Neuron (in vitro differentiated cells): Measurements from ENCODE around the gene EXD3.

Source experiments
- H2AFZ ChIP-seq: one replicate; pipeline ENCODE4 v1.6.1; 2013; ENCODE audit warnings: low read depth, mild to moderate bottlenecking, inconsistent platforms, low read length, moderate library complexity
- H3K27me3 ChIP-seq: one replicate; pipeline ENCODE4 v1.6.1; 2013; ENCODE audit warnings: low read length; ENCODE audit not compliant: insufficient read depth
- H3K36me3 ChIP-seq: one replicate; pipeline ENCODE4 v1.6.1; 2013; ENCODE audit warnings: low read length; ENCODE audit not compliant: insufficient read depth
- H3K4me1 ChIP-seq: one replicate; pipeline ENCODE4 v1.6.1; 2013; ENCODE audit warnings: low read length; ENCODE audit not compliant: insufficient read depth
- H3K4me3 ChIP-seq: 2 replicates; pipeline ENCODE4 v1.5.1; 2013; ENCODE audit warnings: mild to moderate bottlenecking, low read length, moderate library complexity
- H3K9me3 ChIP-seq: one replicate; pipeline ENCODE4 v1.6.1; 2013; ENCODE audit warnings: low read length

EXD3 gene

DNA sequence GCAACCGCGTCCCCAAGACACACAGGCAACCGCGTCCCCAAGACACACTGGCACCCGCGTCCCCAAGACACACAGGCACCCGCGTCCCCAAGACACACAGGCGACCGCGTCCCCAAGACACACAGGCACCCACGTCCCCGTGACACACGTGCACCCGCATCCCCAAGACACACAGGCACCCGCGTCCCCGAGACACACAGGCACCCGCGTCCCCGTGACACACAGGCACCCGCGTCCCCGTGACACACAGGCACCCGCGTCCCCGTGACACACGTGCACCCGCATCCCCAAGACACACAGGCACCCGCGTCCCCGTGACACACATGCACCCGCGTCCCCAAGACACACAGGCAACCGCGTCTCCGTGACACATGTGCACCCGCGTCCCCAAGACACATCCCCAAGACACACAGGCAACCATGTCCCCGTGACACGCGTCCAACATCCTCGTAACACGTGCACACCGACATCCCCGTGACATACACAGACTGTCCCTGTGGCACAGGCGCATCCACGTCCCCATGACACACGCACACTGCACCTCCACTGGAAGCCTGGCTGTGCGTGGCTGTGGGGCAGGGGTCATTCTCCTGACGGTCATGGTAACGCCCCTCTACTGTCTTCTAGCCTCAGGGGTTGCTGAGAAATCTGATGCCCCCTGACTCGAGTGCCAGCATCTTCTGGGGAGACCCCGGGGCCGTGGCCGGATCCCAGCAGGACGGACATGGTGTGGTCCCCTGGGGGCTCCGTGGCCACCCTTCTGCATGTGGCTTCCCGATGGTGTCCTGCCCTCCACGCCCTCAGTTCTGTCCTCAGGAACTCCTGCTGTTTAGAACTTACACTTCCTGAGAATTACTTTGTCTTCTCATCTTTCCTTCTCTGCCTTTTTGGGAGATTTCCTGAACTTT lies 24.1 kb downstream of the EXD3 start:
- H3K9me3 ChIP-seq, result peaks cover 8% of the 10 kb centered on the region
- H3K27me3 ChIP-seq, result no peaks in the 10 kb centered on the region
- H2AFZ ChIP-seq, result no peak overlapping the region
- peaks cover 2% of the 10 kb centered on the region for H3K36me3 ChIP-seq
- H3K4me1 ChIP-seq, result peaks cover 4% of the 10 kb centered on the region
- H3K4me3 ChIP-seq, result no peak overlapping the region

DNA sequence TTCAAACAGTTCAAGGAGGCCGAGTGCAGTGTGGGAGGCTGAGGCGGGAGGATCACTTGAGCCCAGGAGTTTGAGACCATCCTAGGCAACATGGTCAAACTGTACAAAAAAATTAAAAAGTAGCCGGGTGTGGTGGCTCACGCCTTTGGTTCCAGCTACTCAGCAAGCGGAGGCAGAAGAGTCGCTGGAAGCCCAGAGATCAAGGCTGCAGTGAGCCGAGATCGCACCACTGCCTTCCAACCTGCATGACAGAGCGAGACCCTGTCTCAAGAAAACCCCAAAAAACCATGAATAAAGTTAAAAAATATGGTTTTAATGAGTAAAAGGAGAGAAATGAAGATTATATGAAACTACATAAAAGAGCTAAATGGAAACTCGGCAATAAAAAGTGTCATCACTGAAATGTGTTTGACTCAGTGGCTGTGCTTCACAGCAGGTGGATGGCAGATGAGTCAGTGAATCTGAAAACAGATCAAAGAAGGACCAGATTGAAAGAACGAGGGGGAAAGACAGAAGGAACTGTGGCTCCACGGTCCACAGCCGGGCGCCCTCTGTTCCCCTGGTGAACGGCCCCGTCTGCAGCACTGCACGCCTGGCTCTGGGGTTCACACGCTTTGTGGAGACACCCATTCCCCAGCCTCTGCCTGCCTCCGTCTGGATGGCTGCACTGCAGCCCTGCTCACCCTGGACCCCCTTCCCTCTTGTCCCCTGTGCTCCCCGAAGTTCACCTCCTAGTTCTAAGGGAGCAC lies 25.1 kb downstream of the EXD3 start:
- Histone ChIP-seq H3K36me3 (peaks cover 2% of the 10 kb centered on the region), H3K4me1 (peaks cover 4% of the 10 kb centered on the region), H2AFZ (no peak overlapping the region), H3K4me3 (no peak overlapping the region), H3K9me3 (peaks cover 8% of the 10 kb centered on the region), H3K27me3 (no peaks in the 10 kb centered on the region)

DNA sequence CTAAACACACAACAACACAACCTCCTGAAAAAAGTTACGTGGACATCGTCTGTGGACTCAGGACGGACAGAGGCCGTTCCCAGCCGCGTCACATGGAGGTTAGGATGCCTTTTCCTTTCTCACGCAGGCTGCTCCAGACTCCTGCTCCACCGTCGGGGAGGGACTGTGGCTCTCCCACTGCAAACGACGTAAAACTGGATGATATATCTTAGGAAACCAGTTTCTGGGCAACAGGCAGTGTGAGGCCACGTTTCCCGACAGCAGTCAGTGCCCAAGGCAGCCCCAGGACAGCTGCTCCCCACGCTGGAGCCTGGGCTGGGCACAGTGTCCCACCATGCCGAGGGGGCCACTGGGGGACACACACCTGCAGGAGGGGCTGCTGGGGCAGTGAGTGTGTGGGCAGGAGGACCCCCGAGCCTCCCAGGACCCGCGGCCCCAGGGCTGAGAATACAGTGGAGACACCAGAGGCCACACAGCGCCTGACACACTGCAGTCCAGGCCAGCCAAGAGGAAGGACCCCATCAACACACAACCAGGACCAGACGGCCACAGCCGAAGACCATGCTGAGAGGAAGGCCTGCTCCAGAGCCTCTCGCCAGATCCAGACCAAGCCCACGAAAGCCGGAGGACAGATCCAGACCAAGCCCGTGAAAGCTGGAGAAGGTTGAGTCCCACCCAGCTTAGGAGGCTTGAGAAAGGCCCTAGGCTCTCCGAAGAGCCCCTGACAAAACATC lies 26.2 kb downstream of the EXD3 start:
- no peak overlapping the region for H2AFZ ChIP-seq
- H3K9me3 ChIP-seq, result peaks cover 6% of the 10 kb centered on the region
- H3K4me1 ChIP-seq, result peaks cover 4% of the 10 kb centered on the region
- no peaks in the 10 kb centered on the region for H3K27me3 ChIP-seq
- peaks cover 2% of the 10 kb centered on the region for H3K36me3 ChIP-seq
- H3K4me3 ChIP-seq, result no peak overlapping the region

DNA sequence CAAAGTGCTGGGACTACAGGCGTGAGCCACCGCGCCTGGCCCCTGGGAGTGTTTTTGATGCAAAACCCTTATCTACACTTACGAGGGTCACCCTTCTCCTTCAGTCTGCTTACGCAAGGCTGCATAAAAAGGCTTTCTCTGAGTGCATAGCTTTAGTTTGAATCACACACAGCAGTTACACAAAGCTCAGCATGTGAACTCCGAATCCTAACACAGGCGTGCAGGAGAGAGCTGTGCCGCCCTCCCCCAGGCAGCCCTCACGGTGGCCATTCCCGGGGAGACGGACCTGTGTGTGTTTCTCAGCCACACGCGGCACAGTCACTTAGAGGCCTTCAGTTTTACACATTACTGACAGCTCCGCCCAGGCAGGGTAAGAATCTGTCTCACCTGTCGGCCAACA lies 26.7 kb downstream of the EXD3 start:
- Histone ChIP-seq H2AFZ (no peak overlapping the region), H3K4me1 (peaks cover 4% of the 10 kb centered on the region), H3K36me3 (peaks cover 2% of the 10 kb centered on the region), H3K9me3 (peaks cover 6% of the 10 kb centered on the region), H3K27me3 (no peaks in the 10 kb centered on the region), H3K4me3 (no peak overlapping the region)

DNA sequence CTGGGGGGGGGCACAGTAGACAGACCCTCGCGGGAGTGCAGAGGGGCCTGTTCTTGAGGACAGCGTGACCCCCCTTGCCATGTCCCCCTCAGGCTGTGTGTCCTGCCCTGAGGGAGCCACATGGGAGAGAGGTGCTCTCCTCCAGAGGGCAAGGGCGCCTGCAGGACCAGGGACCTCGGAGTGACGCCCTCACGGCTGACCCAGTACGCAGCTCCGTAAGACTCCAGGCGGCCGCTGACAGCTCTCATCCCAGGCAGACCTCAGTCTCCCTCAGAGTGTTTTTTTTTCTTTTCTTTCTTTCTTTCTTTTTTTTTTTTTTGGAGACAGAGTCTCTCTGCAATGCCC lies 27.3 kb downstream of the EXD3 start:
- H3K27me3 ChIP-seq, result no peaks in the 10 kb centered on the region
- H3K36me3 ChIP-seq, result peaks cover 2% of the 10 kb centered on the region
- H3K9me3 ChIP-seq, result peaks cover 4% of the 10 kb centered on the region
- peaks cover 4% of the 10 kb centered on the region for H3K4me1 ChIP-seq
- no peak overlapping the region for H3K4me3 ChIP-seq
- H2AFZ ChIP-seq, result no peak overlapping the region

DNA sequence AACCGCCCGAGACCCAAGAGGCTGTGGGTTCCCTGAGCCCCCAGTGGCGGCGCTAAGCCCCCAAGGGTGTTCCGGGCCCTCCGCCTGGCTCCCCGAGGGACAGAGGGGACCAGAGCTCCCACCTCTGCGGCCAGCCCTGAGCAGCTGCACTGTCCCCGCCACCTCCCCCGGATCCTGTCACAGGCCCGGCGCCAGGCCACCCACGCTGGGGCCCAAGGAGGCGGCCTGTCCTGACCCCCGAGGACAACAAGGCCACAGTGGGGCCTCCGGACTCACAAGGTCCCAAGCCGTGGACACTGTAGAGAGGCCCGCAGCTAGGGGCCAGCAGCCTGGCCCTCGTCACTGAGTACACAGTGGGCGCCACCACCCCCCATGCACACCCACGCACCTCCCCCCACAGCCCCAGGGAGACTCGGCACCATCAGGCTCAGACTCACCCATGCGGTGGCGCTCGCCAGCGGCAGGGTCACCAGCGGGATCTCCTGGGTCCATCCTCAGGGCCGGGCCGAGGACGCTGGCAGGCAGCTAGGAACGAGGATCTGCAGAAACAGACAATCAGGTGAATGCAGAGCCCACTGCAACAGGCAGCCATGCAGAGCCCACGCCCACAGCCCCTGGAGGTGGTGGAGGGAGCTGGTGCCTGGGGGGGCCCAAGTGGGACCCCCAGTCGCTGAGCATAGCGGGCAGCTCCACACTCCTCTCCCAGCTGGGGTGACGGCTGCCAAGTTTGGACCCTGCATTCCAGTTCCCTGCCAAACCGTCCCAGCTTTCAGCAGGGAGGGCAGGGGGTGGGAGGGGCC lies 27.9 kb downstream of the EXD3 start:
- Histone ChIP-seq H2AFZ (no peak overlapping the region), H3K36me3 (peaks cover 2% of the 10 kb centered on the region), H3K27me3 (no peaks in the 10 kb centered on the region), H3K4me3 (no peak overlapping the region), H3K9me3 (peaks cover 4% of the 10 kb centered on the region), H3K4me1 (peaks cover 4% of the 10 kb centered on the region)

DNA sequence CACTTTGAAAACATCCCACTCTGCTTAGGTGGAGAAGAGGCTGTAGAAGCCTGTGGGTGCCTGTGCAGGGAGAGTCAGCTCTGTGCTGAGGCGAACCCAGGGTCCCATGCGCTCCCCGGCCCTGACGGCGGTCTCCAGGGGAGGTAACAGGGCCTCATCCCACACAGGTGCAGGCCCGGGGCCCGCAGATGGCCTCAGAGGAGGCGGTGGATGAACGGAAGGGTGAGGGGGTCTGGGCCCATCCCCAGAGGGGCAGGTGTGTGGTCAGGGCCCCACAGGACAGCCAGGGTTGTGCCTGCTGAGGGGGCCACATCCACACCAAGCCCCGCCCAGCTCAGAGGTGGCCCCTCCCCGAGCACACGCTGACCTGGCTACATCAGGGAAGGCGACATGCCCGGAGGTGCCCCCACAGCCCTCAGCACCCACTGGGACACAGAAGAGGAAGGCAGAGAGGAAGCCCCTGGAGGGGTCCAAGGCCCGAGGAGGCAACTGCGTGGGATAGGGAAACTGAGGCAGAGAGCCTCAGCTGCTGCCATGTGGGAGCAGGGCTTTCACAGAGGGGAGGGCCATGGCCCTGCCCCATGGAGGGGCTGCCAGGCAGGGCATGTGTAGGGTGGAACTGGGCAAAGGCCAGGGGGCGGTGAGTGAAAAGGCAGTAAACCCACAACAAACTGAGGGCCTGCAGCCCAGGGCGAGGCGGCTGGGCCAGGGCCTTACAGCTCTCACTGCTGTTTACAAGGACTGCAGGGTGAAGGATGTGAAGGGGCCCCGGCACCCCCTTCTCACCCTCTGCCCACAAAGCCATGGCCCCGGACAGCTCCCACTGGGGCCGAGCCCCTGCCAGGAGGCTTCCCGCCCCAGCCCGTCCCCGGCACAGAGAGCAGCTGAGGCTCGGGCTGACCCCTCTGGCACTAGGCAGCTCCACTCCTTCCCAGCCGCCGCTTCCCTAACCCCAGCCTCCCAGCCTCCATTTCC lies 29.5 kb downstream of the EXD3 start:
- H3K36me3 ChIP-seq, result peaks cover 2% of the 10 kb centered on the region
- H2AFZ ChIP-seq, result no peak overlapping the region
- no peaks in the 10 kb centered on the region for H3K9me3 ChIP-seq
- H3K4me3 ChIP-seq, result no peak overlapping the region
- no peaks in the 10 kb centered on the region for H3K27me3 ChIP-seq
- H3K4me1 ChIP-seq, result peaks cover 4% of the 10 kb centered on the region

DNA sequence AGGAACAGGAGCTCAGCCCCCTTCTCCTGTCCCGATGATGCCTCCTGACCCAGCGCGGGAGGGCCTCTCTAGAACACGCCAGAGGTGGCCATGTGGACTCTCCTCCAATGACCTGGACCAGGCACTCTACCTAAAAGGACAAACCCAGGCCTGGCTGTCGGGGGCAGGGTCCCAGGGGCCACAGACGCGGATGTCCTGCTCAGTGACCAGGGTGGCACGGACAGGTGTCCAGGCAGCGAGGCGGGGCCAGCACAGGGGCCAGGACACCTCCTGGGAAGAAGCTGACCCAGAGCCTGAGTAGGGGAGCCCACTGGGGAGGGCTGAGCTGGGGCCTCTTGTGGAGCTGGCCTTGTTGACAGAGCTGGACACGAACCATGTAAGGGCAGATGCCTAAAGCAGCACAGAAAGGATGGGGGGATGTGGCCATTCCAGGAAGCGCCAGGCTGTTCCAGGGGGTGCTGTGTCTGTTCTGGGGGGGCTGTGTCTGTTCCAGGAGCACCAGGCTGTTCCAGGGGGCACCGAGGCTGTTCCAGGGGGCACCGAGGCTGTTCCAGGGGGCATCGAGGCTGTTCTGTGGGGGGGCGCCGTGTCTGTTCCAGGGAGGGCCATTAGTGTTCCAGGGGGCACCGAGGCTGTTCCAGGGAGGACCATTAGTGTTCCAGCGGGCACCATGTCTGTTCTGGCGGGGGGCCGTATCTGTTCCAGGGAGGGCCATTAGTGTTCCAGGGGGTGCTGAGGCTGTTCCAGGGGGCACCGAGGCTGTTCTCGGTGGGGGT lies 30.5 kb downstream of the EXD3 start:
- H3K4me1 ChIP-seq, result peaks cover 7% of the 10 kb centered on the region
- no peak overlapping the region for H3K4me3 ChIP-seq
- peaks cover 2% of the 10 kb centered on the region for H3K36me3 ChIP-seq
- no peak overlapping the region for H2AFZ ChIP-seq
- no peaks in the 10 kb centered on the region for H3K9me3 ChIP-seq
- no peaks in the 10 kb centered on the region for H3K27me3 ChIP-seq

DNA sequence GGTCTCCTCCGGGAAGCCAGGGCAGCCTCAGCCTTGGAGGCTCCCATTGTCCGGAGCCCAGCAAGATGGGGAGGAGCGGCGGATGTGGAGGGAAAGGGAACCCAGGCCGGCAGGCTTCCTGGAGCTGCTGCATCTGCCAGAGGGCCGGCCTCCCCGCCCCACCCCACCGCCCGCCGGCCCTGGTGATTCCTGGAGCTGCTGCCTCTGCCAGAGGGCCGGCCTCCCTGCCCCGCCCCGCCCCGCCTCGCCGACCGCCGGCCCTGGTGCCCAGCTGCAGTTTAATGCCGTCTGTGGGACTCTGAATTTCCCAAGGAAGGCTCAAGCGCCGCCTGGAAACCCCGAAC lies 31.6 kb downstream of the EXD3 start:
- peaks cover 2% of the 10 kb centered on the region for H3K36me3 ChIP-seq
- no peaks in the 10 kb centered on the region for H3K27me3 ChIP-seq
- H3K4me1 ChIP-seq, result peaks cover 7% of the 10 kb centered on the region
- no peak overlapping the region for H3K4me3 ChIP-seq
- H3K9me3 ChIP-seq, result no peaks in the 10 kb centered on the region
- no peak overlapping the region for H2AFZ ChIP-seq

DNA sequence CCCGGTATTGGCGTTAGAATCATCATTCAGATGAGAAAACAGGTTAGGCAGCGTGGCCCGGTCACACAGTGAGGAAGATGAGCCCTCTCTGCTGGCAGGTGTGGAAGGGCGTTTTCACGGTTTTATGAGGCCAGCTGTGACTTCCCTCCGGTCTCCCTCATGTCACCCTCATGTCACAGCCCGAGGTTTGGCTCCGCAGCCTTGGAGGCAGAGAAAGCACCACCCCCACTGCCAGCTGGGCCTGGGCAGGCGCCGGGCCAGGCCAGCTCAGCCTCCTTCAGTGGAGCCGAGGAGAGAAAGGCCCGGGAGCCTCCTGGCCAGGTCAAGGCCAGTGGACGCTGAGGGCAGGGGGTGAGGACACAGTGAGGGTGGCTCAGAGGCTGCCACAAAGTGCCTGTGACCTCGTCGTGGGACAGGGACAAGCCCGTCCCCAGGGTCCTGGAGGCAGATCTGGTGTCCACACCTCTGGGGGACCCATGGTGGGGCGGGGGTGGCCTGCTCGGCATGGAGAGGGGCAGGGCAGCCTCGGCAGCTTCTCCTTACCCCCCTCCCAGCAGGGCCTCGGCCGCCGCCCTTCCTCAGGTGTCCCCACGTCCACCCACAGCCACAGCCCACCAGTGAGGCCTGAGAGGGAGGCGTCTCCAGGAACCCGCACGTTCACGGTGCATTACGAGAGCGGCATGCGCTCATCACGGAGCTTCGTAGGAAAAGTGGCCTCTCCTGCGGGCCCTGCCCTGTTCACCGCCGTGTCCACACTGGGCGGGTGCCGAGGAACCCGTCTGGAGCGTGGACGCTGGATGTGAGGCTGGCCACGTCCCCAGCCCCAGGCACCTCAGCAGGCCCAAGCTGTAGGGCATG lies 32.2 kb downstream of the EXD3 start:
- H3K36me3 ChIP-seq, result peaks cover 2% of the 10 kb centered on the region
- H3K4me1 ChIP-seq, result peaks cover 6% of the 10 kb centered on the region
- H3K27me3 ChIP-seq, result no peaks in the 10 kb centered on the region
- no peak overlapping the region for H3K4me3 ChIP-seq
- no peak overlapping the region for H2AFZ ChIP-seq
- H3K9me3 ChIP-seq, result no peaks in the 10 kb centered on the region

DNA sequence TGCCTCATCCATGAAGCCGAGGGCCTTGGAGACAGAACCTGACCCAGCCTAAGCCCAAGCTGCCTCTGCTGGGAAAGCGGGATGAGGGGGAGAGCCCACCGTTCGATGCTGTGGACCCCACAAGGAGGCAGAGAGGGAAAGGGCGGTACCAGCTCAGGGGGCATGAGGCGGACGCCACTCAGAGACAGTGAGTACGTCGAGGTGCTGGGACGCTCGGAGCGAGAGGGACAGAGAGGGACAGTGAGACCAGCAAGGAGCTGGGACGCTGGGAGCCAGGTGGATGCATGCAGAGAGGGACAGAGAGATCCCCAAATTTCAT lies 33.6 kb downstream of the EXD3 start:
- Histone ChIP-seq H3K4me3 (no peak overlapping the region), H3K36me3 (peaks cover 2% of the 10 kb centered on the region), H3K9me3 (no peaks in the 10 kb centered on the region), H3K4me1 (peaks cover 4% of the 10 kb centered on the region), H2AFZ (no peak overlapping the region), H3K27me3 (no peaks in the 10 kb centered on the region)
